ENCODE data around the gene RNF157.

Gene RNF157

GRCh38 chr17:76240461-76241203, at the start of gene RNF157:
Gene RNF157, minus strand, starts transcription at chr17:76240493. Its CDS starts 253 bp downstream, at chr17:76240240.
- peak in 43 of 56 donors; percentile 25 to 82 (median 55) for DNase-seq

GRCh38 chr17:76281573-76282371, 41.5 kb upstream of the RNF157 start:
- no peak for DNase-seq

GRCh38 chr17:76280650-76281049, 40.4 kb upstream of the RNF157 start:
- DNase-seq: no peak

- no peak for DNase-seq
Measured at GRCh38 chr17:76279742-76280287, 39.5 kb upstream of the RNF157 start.

- DNase-seq: peak in 55 of 56 donors; percentile 20 to 94 (median 67)
Measured at GRCh38 chr17:76278952-76279741, 38.9 kb upstream of the RNF157 start.

- no peak for DNase-seq
Measured at GRCh38 chr17:76278268-76278908, 38.1 kb upstream of the RNF157 start.

GRCh38 chr17:76277300-76278267, 37.3 kb upstream of the RNF157 start:
- no peak for DNase-seq

- no peak for DNase-seq
Measured at GRCh38 chr17:76276461-76277299, 36.4 kb upstream of the RNF157 start.

- DNase-seq: no peak
Measured at GRCh38 chr17:76276069-76276431, 35.8 kb upstream of the RNF157 start.

GRCh38 chr17:76275382-76276068, 35.2 kb upstream of the RNF157 start:
- no peak for DNase-seq

- no peak for DNase-seq
Measured at GRCh38 chr17:76274112-76274956, 34.0 kb upstream of the RNF157 start.

- no peak for DNase-seq
Measured at GRCh38 chr17:76273445-76274111, 33.3 kb upstream of the RNF157 start.

- no peak for DNase-seq
Measured at GRCh38 chr17:76272541-76273444, 32.5 kb upstream of the RNF157 start.

GRCh38 chr17:76271669-76272540, 31.6 kb upstream of the RNF157 start:
- DNase-seq: no peak
